H9 (cell line): ENCODE data around the gene CCDC88C. TPM values are rescaled to one million over a fixed set of nuclear protein-coding genes. Genes with fewer than 3 reads are reported as not detected.

ENCODE experiments used
- DNase-seq: peaks from one replicate; pipeline ENCODE4 v3.0.0-alpha.2; 2017
- H2AFZ ChIP-seq: one replicate; pipeline ENCODE4 v1.6.1; 2013; ENCODE audit warnings: mild to moderate bottlenecking, low read length, control low read depth, moderate library complexity
- H2AK5ac ChIP-seq: 2 replicates; pipeline ENCODE4 v1.6.1; 2013; ENCODE audit warnings: low read length, control low read depth, mixed read lengths; ENCODE audit not compliant: insufficient read length
- H2BK120ac ChIP-seq: one replicate; pipeline ENCODE4 v1.6.1; 2013; ENCODE audit warnings: low read depth, mild to moderate bottlenecking, low read length, control low read depth, inconsistent platforms; ENCODE audit not compliant: poor library complexity, severe bottlenecking
- H2BK12ac ChIP-seq: 2 replicates; pipeline ENCODE4 v1.6.1; 2013; ENCODE audit warnings: low read length, control low read depth, mixed read lengths, low read depth; ENCODE audit not compliant: insufficient read length
- H2BK15ac ChIP-seq: 2 replicates; pipeline ENCODE4 v1.6.1; 2013; ENCODE audit warnings: low read depth, low read length, control low read depth
- H2BK20ac ChIP-seq: one replicate; pipeline ENCODE4 v1.6.1; 2013; ENCODE audit warnings: low read depth, mild to moderate bottlenecking, low read length, control low read depth, inconsistent platforms; ENCODE audit not compliant: poor library complexity, severe bottlenecking
- H2BK5ac ChIP-seq: 2 replicates; pipeline ENCODE4 v1.6.1; 2013; ENCODE audit warnings: low read length, control low read depth, mixed read lengths; ENCODE audit not compliant: insufficient read length
- H3K14ac ChIP-seq: 2 replicates; pipeline ENCODE4 v1.6.1; 2013; ENCODE audit warnings: low read length, control low read depth; ENCODE audit not compliant: insufficient read depth
- H3K18ac ChIP-seq: 2 replicates; pipeline ENCODE4 v1.6.1; 2013; ENCODE audit warnings: low read depth, mild to moderate bottlenecking, mixed read lengths, low read length, control low read depth; ENCODE audit not compliant: insufficient read length
- H3K23ac ChIP-seq: 2 replicates; pipeline ENCODE4 v1.6.1; 2013; ENCODE audit warnings: low read length, control low read depth, mixed read lengths, low read depth; ENCODE audit not compliant: insufficient read length
- H3K23me2 ChIP-seq: 2 replicates; pipeline ENCODE4 v1.6.1; 2013; ENCODE audit warnings: low read depth, mild to moderate bottlenecking, mixed read lengths, low read length, control low read depth; ENCODE audit not compliant: insufficient read length, poor library complexity, severe bottlenecking
- H3K27ac ChIP-seq: 2 replicates; pipeline ENCODE4 v1.5.1; 2013; ENCODE audit warnings: low read length, control low read depth, mixed read lengths, low read depth; ENCODE audit not compliant: insufficient read length
- H3K27me3 ChIP-seq: 2 replicates; pipeline ENCODE4 v1.6.1; 2013; ENCODE audit warnings: low read length, control low read depth, inconsistent platforms; ENCODE audit not compliant: insufficient read depth
- H3K4ac ChIP-seq: 2 replicates; pipeline ENCODE4 v1.6.1; 2013; ENCODE audit warnings: low read depth, mild to moderate bottlenecking, control low read depth, inconsistent platforms, low read length, moderate library complexity
- H3K4me1 ChIP-seq: 2 replicates; pipeline ENCODE4 v1.6.1; 2013; ENCODE audit warnings: low read length, control low read depth, inconsistent platforms; ENCODE audit not compliant: insufficient read depth
- H3K4me2 ChIP-seq: 2 replicates; pipeline ENCODE4 v1.6.1; 2013; ENCODE audit warnings: low read length, control low read depth, mixed read lengths; ENCODE audit not compliant: insufficient read length, insufficient read depth
- H3K56ac ChIP-seq: 2 replicates; pipeline ENCODE4 v1.6.1; 2013; ENCODE audit warnings: low read depth, mild to moderate bottlenecking, mixed read lengths, low read length, control low read depth; ENCODE audit not compliant: insufficient read length
- H3K79me1 ChIP-seq: 2 replicates; pipeline ENCODE4 v1.6.1; 2013; ENCODE audit warnings: low read depth, mild to moderate bottlenecking, moderate library complexity, low read length, control low read depth, inconsistent platforms; ENCODE audit not compliant: insufficient read depth, poor library complexity, severe bottlenecking
- H3K79me2 ChIP-seq: 2 replicates; pipeline ENCODE4 v1.6.1; 2013; ENCODE audit warnings: low read length, control low read depth, inconsistent platforms; ENCODE audit not compliant: insufficient read depth
- H3K9ac ChIP-seq: 2 replicates; pipeline ENCODE4 v1.6.1; 2013; ENCODE audit warnings: low read length, control low read depth, mixed read lengths; ENCODE audit not compliant: insufficient read length; ENCODE audit errors: extremely low read depth
- H3K9me3 ChIP-seq: one replicate; pipeline ENCODE4 v1.6.1; 2013; ENCODE audit warnings: low read depth, low read length, inconsistent platforms; ENCODE audit not compliant: control insufficient read depth
- H3T11ph ChIP-seq: one replicate; pipeline ENCODE4 v1.6.1; 2013; ENCODE audit warnings: mild to moderate bottlenecking, low read length, control low read depth, inconsistent platforms
- H4K20me1 ChIP-seq: one replicate; pipeline ENCODE4 v1.6.1; 2013; ENCODE audit not compliant: control insufficient read depth, insufficient read length, insufficient read depth
- H4K5ac ChIP-seq: 2 replicates; pipeline ENCODE4 v1.6.1; 2013; ENCODE audit warnings: low read depth, mild to moderate bottlenecking, mixed read lengths, low read length, control low read depth; ENCODE audit not compliant: insufficient read length
- H4K8ac ChIP-seq: replicated peaks from 2 replicates; pipeline ENCODE4 v1.6.1; 2013; ENCODE audit warnings: low read length, control low read depth, mixed read lengths, low read depth; ENCODE audit not compliant: insufficient read length
- H4K91ac ChIP-seq: 2 replicates; pipeline ENCODE4 v1.6.1; 2013; ENCODE audit warnings: low read depth, mild to moderate bottlenecking, moderate library complexity, mixed read lengths, low read length, control low read depth; ENCODE audit not compliant: insufficient read length
- H3K27ac Mint-ChIP-seq, 3 experiments: 2 replicates in 2 of 3; 3 replicates in 1 of 3; pipeline ENCODE4 v1.8.0; 2020 to 2021; ENCODE audit warnings: mixed read lengths in 3 of 3, mild to moderate bottlenecking in 1 of 3, moderate library complexity in 1 of 3
- H3K27me3 Mint-ChIP-seq: 2 replicates; pipeline ENCODE4 v1.8.0; 2021; ENCODE audit warnings: low read depth, mild to moderate bottlenecking, moderate library complexity, mixed read lengths
- H3K36me3 Mint-ChIP-seq, 3 experiments: 2 replicates in 2 of 3; 3 replicates in 1 of 3; pipeline ENCODE4 v1.8.0; 2020 to 2021; ENCODE audit warnings: low read depth in 3 of 3, mixed read lengths in 3 of 3; ENCODE audit not compliant: insufficient read depth in 1 of 3
- H3K4me1 Mint-ChIP-seq, 2 experiments: 2 replicates each; pipeline ENCODE4 v1.8.0; 2020; ENCODE audit warnings: mixed read lengths in 2 of 2
- H3K4me3 Mint-ChIP-seq, 2 experiments: 2 replicates in 1 of 2; 3 replicates in 1 of 2; pipeline ENCODE4 v1.8.0; 2020 to 2021; ENCODE audit warnings: mild to moderate bottlenecking in 2 of 2, mixed read lengths in 2 of 2, moderate library complexity in 1 of 2
- H3K9me3 Mint-ChIP-seq, 2 experiments: 2 replicates in 1 of 2; 3 replicates in 1 of 2; pipeline ENCODE4 v1.8.0; 2020; ENCODE audit warnings: mild to moderate bottlenecking in 2 of 2, mixed read lengths in 2 of 2, moderate library complexity in 1 of 2
- WGBS: extraction: QIAGEN DNeasy Blood & Tissue Kit; methylation state at CpG from one replicate; pipeline ENCODE4 v1.1.7; 2013; ENCODE audit warnings: missing lambda C conversion rate, low lambda C conversion rate, mixed read lengths; ENCODE audit not compliant: insufficient read length; ENCODE audit errors: extremely low coverage; 5-methylcytosine and 5-hydroxymethylcytosine counted together
- total RNA-seq: library from RNA; stranded (reverse); gene quantifications from 2 replicates; pipeline ENCODE4 v1.2.1, GENCODE V29; 2021
- TF ChIP-seq, protein P1 (sequence below): fragments of 200-600 bp; sonication (generic); conservative IDR thresholded peaks from 3 replicates; pipeline ENCODE4 v1.8.0; 2021; ENCODE audit warnings: antibody characterized with exemption, mild to moderate bottlenecking

CCDC88C gene
- total RNA-seq, 1 experiment from 2014 or later = 52.4 TPM

- no peak overlapping the region for H3K56ac ChIP-seq
- H3K27ac Mint-ChIP-seq = no peak overlapping the region
- no peak overlapping the region for H3K4ac ChIP-seq
- DNase-seq = no peak
- H3K27ac ChIP-seq = no peak overlapping the region
- no peak overlapping the region for H3K23ac ChIP-seq
- no peak overlapping the region for H4K91ac ChIP-seq
- no peak overlapping the region for H3T11ph ChIP-seq
- H3K27me3 ChIP-seq = no peaks in the 10 kb centered on the region
- H3K4me1 Mint-ChIP-seq = peaks cover 6 to 8% of the 10 kb centered on the region in 2 experiments
- H3K79me1 ChIP-seq = no peaks in the 10 kb centered on the region
- no peak overlapping the region for H3K4me3 Mint-ChIP-seq
- H3K4me2 ChIP-seq = no peak overlapping the region
- H3K9me3 ChIP-seq = no peaks in the 10 kb centered on the region
- H2BK5ac ChIP-seq = no peak overlapping the region
- no peaks in the 10 kb centered on the region for H3K23me2 ChIP-seq
- H3K79me2 ChIP-seq = no peaks in the 10 kb centered on the region
- peaks cover 14 to 72% (median 40%) of the 10 kb centered on the region in 3 experiments for H3K36me3 Mint-ChIP-seq
- H4K20me1 ChIP-seq = no peaks in the 10 kb centered on the region
- no peaks in the 10 kb centered on the region for H3K4me1 ChIP-seq
- no peaks in the 10 kb centered on the region for H3K27me3 Mint-ChIP-seq
- no peak overlapping the region for H4K5ac ChIP-seq
- no peak overlapping the region for H2AK5ac ChIP-seq
- TF ChIP-seq, protein P1, sequence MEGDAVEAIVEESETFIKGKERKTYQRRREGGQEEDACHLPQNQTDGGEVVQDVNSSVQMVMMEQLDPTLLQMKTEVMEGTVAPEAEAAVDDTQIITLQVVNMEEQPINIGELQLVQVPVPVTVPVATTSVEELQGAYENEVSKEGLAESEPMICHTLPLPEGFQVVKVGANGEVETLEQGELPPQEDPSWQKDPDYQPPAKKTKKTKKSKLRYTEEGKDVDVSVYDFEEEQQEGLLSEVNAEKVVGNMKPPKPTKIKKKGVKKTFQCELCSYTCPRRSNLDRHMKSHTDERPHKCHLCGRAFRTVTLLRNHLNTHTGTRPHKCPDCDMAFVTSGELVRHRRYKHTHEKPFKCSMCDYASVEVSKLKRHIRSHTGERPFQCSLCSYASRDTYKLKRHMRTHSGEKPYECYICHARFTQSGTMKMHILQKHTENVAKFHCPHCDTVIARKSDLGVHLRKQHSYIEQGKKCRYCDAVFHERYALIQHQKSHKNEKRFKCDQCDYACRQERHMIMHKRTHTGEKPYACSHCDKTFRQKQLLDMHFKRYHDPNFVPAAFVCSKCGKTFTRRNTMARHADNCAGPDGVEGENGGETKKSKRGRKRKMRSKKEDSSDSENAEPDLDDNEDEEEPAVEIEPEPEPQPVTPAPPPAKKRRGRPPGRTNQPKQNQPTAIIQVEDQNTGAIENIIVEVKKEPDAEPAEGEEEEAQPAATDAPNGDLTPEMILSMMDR = no peak
- H2BK12ac ChIP-seq = no peak overlapping the region
- no peak overlapping the region for H2BK20ac ChIP-seq
- H2BK120ac ChIP-seq = no peak overlapping the region
- WGBS = no CpG with 5 or more reads among the region's 6 CpGs
- H2BK15ac ChIP-seq = no peak overlapping the region
- H3K9ac ChIP-seq = no peak overlapping the region
- no peak overlapping the region for H4K8ac ChIP-seq
- no peaks in the 10 kb centered on the region for H3K9me3 Mint-ChIP-seq
- H3K18ac ChIP-seq = no peak overlapping the region
- H2AFZ ChIP-seq = no peak overlapping the region
- H3K14ac ChIP-seq = no peak overlapping the region
Observed at GRCh38 chr14:91323031-91323430, 94.6 kb downstream of the CCDC88C start.
